IMR-90 (cell line): ENCODE data around the gene CEP126. TPM values are rescaled to one million over a fixed set of nuclear protein-coding genes. Genes with fewer than 3 reads are reported as not detected.
A peak's percentile ranks its signal among the peaks of the same experiment; 100 is the strongest.

ENCODE experiments used
- ATAC-seq: fragments of 200-7000 bp; cut with Tn5 transposase; 2 replicates; pipeline ENCODE4 v1.9.1; 2020; ENCODE audit warnings: low read depth, mild to moderate bottlenecking, moderate library complexity
- BruUV-seq: library from RNA; stranded (reverse); fragments of 400-500 nt; replicated peaks from 2 replicates; lab custom pipeline; 2021; lab: Mats Ljungman, UMichigan
- CTCF ChIA-PET: fragments of 300-600 bp; formaldehyde crosslinking; extraction: SDS; loops from one replicate; lab custom pipeline; 2021; ENCODE audit warnings: antibody characterized with exemption; lab: Yijun Ruan, JAX
- POLR2A ChIA-PET: fragments of 300-600 bp; sonication (Branson Sonifier 250); formaldehyde crosslinking; loops from one replicate; lab custom pipeline; 2022; ENCODE audit warnings: antibody characterized with exemption; ENCODE audit not compliant: unreplicated experiment; lab: Charles Lee
- DNase-seq: peaks from one replicate; pipeline ENCODE4 v3.0.0; 2013
- H2AFZ ChIP-seq: replicated peaks from 2 replicates; pipeline ENCODE3; 2013; ENCODE audit warnings: low read length, mild to moderate bottlenecking; ENCODE audit not compliant: poor library complexity
- H2AK5ac ChIP-seq: 2 replicates; pipeline ENCODE4 v1.6.1; 2013; ENCODE audit warnings: low read depth, low read length, inconsistent platforms
- H2AK9ac ChIP-seq: replicated peaks from 2 replicates; pipeline ENCODE3; 2013; ENCODE audit warnings: mild to moderate bottlenecking, low read depth, low read length, moderate library complexity; ENCODE audit not compliant: poor library complexity
- H2BK120ac ChIP-seq: 2 replicates; pipeline ENCODE4 v1.6.1; 2013; ENCODE audit warnings: low read depth, low read length, inconsistent platforms
- H2BK15ac ChIP-seq: 3 replicates; pipeline ENCODE4 v1.6.1; 2013; ENCODE audit warnings: low read depth, low read length, inconsistent platforms
- H2BK20ac ChIP-seq: 2 replicates; pipeline ENCODE4 v1.6.1; 2013; ENCODE audit warnings: low read depth, mild to moderate bottlenecking, inconsistent platforms, low read length, moderate library complexity
- H2BK5ac ChIP-seq: 2 replicates; pipeline ENCODE4 v1.6.1; 2013; ENCODE audit warnings: mild to moderate bottlenecking, low read depth, low read length, inconsistent platforms; ENCODE audit not compliant: poor library complexity, severe bottlenecking
- H3K14ac ChIP-seq: replicated peaks from 2 replicates; pipeline ENCODE4 v1.6.1; 2013; ENCODE audit warnings: low read depth, low read length, inconsistent platforms
- H3K18ac ChIP-seq: 2 replicates; pipeline ENCODE4 v1.6.1; 2013; ENCODE audit warnings: low read depth, low read length, control low read depth
- H3K23ac ChIP-seq: 2 replicates; pipeline ENCODE4 v1.6.1; 2013; ENCODE audit warnings: low read depth, low read length, inconsistent platforms
- H3K27ac ChIP-seq: 2 replicates; pipeline ENCODE4 v1.5.1; 2013; ENCODE audit warnings: mild to moderate bottlenecking, control low read depth, low read length; ENCODE audit not compliant: insufficient read depth
- H3K27me3 ChIP-seq: 2 replicates; pipeline ENCODE4 v1.6.1; 2013; ENCODE audit warnings: low read length; ENCODE audit not compliant: control insufficient read depth, insufficient read depth
- H3K36me3 ChIP-seq: 2 replicates; pipeline ENCODE4 v1.6.1; 2013; ENCODE audit warnings: low read length, mixed read lengths; ENCODE audit not compliant: control insufficient read depth, insufficient read depth
- H3K4ac ChIP-seq: 2 replicates; pipeline ENCODE4 v1.6.1; 2013; ENCODE audit warnings: low read depth, low read length, inconsistent platforms
- H3K4me1 ChIP-seq: 2 replicates; pipeline ENCODE4 v1.6.1; 2013; ENCODE audit warnings: low read length, mixed read lengths; ENCODE audit not compliant: control insufficient read depth, insufficient read depth
- H3K4me2 ChIP-seq: 2 replicates; pipeline ENCODE4 v1.6.1; 2013; ENCODE audit warnings: low read depth, mild to moderate bottlenecking, control low read depth, low read length, moderate library complexity
- H3K4me3 ChIP-seq: 2 replicates; pipeline ENCODE4 v1.5.1; 2013; ENCODE audit warnings: low read depth, mild to moderate bottlenecking, control low read depth, low read length, moderate library complexity; ENCODE audit not compliant: insufficient read depth
- H3K56ac ChIP-seq: 2 replicates; pipeline ENCODE4 v1.6.1; 2013; ENCODE audit warnings: low read length, inconsistent platforms; ENCODE audit not compliant: insufficient read depth; ENCODE audit errors: extremely low read depth
- H3K79me1 ChIP-seq, 2 experiments: 2 replicates each; pipeline ENCODE4 v1.6.1; 2013; ENCODE audit warnings: low read length in 2 of 2, inconsistent platforms in 1 of 2, low read depth in 1 of 2
- H3K9ac ChIP-seq: 2 replicates; pipeline ENCODE4 v1.6.1; 2013; ENCODE audit warnings: low read depth, low read length, control low read depth
- H3K9me1 ChIP-seq: 2 replicates; pipeline ENCODE4 v1.6.1; 2013; ENCODE audit warnings: low read length, inconsistent platforms; ENCODE audit not compliant: insufficient read depth
- H3K9me3 ChIP-seq: 2 replicates; pipeline ENCODE4 v1.6.1; 2013; ENCODE audit warnings: low read length; ENCODE audit not compliant: control insufficient read depth, insufficient read depth
- H4K20me1 ChIP-seq: 2 replicates; pipeline ENCODE4 v1.6.1; 2013; ENCODE audit warnings: low read length, inconsistent platforms; ENCODE audit not compliant: insufficient read depth
- H4K5ac ChIP-seq: 2 replicates; pipeline ENCODE4 v1.6.1; 2013; ENCODE audit warnings: mild to moderate bottlenecking, low read depth, low read length, control low read depth
- H4K8ac ChIP-seq, 2 experiments: 2 replicates each; pipeline ENCODE4 v1.6.1; 2013; ENCODE audit warnings: low read depth in 2 of 2, low read length in 2 of 2, control low read depth in 1 of 2, inconsistent platforms in 1 of 2
- H4K91ac ChIP-seq: 2 replicates; pipeline ENCODE4 v1.6.1; 2013; ENCODE audit warnings: low read depth, low read length, inconsistent platforms; ENCODE audit not compliant: insufficient read depth
- CTCF ChIP-seq: conservative IDR thresholded peaks from 2 replicates; pipeline ENCODE4 v1.5.1; 2012; ENCODE audit warnings: mild to moderate bottlenecking, low read depth, low read length, improper control_type of control experiment
- POLR2A ChIP-seq: IDR thresholded peaks from 2 replicates; pipeline ENCODE4 v1.6.1; 2012; ENCODE audit warnings: mild to moderate bottlenecking, low read depth, low read length
- WGBS, 2 experiments: methylation state at CpG; one replicate each; pipeline versions ENCODE4 v1.1.5 to v1.1.7; 2013; ENCODE audit warnings: missing lambda C conversion rate in 2 of 2; ENCODE audit not compliant: insufficient read length in 1 of 2; ENCODE audit errors: extremely low coverage in 2 of 2; 5-methylcytosine and 5-hydroxymethylcytosine counted together
- dilution Hi-C: fragments of 300-500 bp; cut with HindIII; formaldehyde crosslinking; loops from one replicate; pipeline ENCODE4 v1.14.3; 2018; ENCODE audit warnings: low sequenced_read_pairs; ENCODE audit not compliant: unreplicated experiment
- in situ Hi-C: fragments of 300-500 bp; cut with MboI; formaldehyde crosslinking; loops from 3 replicates; pipeline ENCODE4 v1.14.3; 2019; ENCODE audit warnings: low sequenced_read_pairs, inconsistent platforms, mixed read lengths
- intact Hi-C: fragments of 100-400 bp; cut with micrococcal nuclease; formaldehyde crosslinking; loops from 2 replicates; pipeline ENCODE4 v1.10.0; 2022
- polyA plus RNA-seq, 3 experiments: library from polyadenylated mRNA; depleted of rRNA; stranded (reverse); fragments of >200 nt; gene quantifications; 2 replicates each; pipeline ENCODE4 v1.2.3, GENCODE V29; 2012; ENCODE audit warnings: low replicate concordance in 1 of 3
- total RNA-seq: library from RNA; depleted of rRNA; stranded (reverse); fragments of >200 nt; gene quantifications from 2 replicates; pipeline ENCODE4 v1.2.3, GENCODE V29; 2012

CEP126 gene
- total and polyA plus RNA-seq, 2 of the 4 experiments (the other 2 are of a cell fraction), result 0.72 to 1.4 TPM

GRCh38 chr11:101881586-101881985 is 33.2 kb upstream of the CEP126 start:
- no peak overlapping the region for H3K9ac ChIP-seq
- H4K5ac ChIP-seq, result no peak overlapping the region
- no peaks in the 10 kb centered on the region for H3K27me3 ChIP-seq
- in situ Hi-C loops (no loop called here), dilution Hi-C loops (no loop called here), intact Hi-C loops (no loop called here)
- H3K4me1 ChIP-seq, result no peaks in the 10 kb centered on the region; the same call in 1 of the 2 replicates
- no peaks in the 10 kb centered on the region for H3K9me3 ChIP-seq
- BruUV-seq, result no TSS peak
- H2AK9ac ChIP-seq, result no peak overlapping the region
- TF ChIP-seq CTCF, result no peak
- TF ChIP-seq POLR2A, result no peak
- no peak for ATAC-seq
- H4K91ac ChIP-seq, result no peak overlapping the region
- H3K4ac ChIP-seq, result no peak overlapping the region
- H3K4me2 ChIP-seq, result no peak overlapping the region
- H3K14ac ChIP-seq, result no peak overlapping the region
- H2BK5ac ChIP-seq, result no peak overlapping the region
- H2BK15ac ChIP-seq, result no peak overlapping the region
- peak; percentile 30 for DNase-seq
- H3K56ac ChIP-seq, result no peak overlapping the region
- no peak overlapping the region for H2AK5ac ChIP-seq
- H4K20me1 ChIP-seq, result no peaks in the 10 kb centered on the region
- ChIA-PET POLR2A (no interaction called here), CTCF (no interaction called here)
- H3K27ac ChIP-seq, result no peak overlapping the region
- no peak overlapping the region for H3K4me3 ChIP-seq
- H3K18ac ChIP-seq, result no peak overlapping the region
- H3K9me1 ChIP-seq, result peaks cover 3% of the 10 kb centered on the region; the same call in 1 of the 2 replicates
- no peaks in the 10 kb centered on the region for H3K36me3 ChIP-seq
- no peak overlapping the region for H2AFZ ChIP-seq
- H2BK20ac ChIP-seq, result no peak overlapping the region; the same call in 1 of the 2 replicates
- no peaks in the 10 kb centered on the region for H3K79me1 ChIP-seq
- H4K8ac ChIP-seq, result no peak overlapping the region
- no peak overlapping the region for H2BK120ac ChIP-seq
- H3K23ac ChIP-seq, result no peak overlapping the region
- WGBS, 2 experiments, result 86% methylated on average over 2 of the region's 2 CpGs; no CpG with 5 or more reads in 1 of the 2 experiments
